Stimulated activated CD4-positive, alpha-beta T cell treated with anti-CD3 and anti-CD28 coated beads, Interleukin-1b, Interleukin-23, amount 100 ng/mL, for 48 hours (primary cell): ENCODE results near the gene MYH14.
A peak's percentile ranks its signal among the peaks of the same experiment; 100 is the strongest.

Source experiments
- DNase-seq: peaks from one replicate; pipeline ENCODE4 v3.0.0-alpha.2; 2020

The MYH14 gene

GRCh38 chr19:50195224-50195623, 8.2 kb upstream of the MYH14 start:
- no peak for DNase-seq

- no peak for DNase-seq
These were observed 7.0 kb upstream of the MYH14 start for GRCh38 chr19:50196322-50196932.

DNA sequence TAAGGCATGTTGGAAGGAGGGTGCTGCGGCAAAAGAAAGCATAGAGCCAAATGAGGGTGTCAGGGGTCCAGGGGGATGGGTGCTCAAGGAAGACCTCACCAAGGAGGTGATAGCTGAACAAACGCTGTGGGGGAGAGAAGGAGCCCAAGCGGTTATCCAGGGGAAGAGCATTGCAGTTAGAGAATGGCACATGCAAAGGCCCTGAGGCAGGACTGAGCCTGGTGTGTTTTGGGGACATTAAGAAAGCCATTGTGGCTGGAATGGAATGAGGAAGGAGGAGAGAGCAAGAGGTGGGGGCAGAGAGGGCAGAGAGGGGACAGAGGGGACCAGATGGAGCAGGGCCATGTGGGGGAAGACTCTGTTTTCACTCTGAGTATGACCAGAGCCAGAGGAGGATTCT, 6.1 kb upstream of the MYH14 start:
- no peak for DNase-seq

GRCh38 chr19:50198431-50199258, 4.8 kb upstream of the MYH14 start:
- DNase-seq: no peak

DNA sequence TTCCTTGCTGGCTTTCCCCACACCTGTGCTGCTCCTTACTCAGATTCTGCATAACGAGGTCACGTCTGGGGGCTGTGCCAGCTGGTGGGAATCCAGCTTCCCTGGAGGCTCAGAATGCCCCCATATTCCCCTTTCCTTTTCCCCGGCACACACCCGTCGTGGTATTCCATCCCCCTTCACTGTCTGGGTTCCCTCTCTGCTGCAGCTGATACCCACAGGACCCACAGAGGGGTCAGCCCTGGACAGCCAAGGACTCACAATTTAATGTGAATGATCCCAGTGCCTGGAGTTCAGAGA, 4.2 kb upstream of the MYH14 start:
- no peak for DNase-seq

DNA sequence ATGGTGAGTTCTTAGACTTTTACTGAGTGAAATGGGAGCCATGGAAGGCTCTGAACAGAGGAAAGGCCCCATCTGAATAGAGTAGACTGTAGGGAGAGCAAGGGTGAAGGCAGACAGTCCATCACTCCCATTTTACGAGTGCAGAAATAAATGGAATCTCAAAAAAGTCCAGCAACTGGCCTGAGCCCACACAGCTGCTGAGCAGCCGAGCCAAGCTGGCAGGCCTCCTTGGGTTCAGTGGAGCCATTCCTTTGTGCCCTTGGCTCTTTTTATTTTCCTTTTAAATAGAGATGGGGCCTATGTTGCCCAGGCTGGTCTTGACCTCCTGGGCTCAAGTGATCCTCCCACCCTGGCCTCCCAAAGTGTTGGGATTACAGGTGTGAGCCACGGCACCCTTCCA, 1.0 kb upstream of the MYH14 start:
- DNase-seq: no peak

DNA sequence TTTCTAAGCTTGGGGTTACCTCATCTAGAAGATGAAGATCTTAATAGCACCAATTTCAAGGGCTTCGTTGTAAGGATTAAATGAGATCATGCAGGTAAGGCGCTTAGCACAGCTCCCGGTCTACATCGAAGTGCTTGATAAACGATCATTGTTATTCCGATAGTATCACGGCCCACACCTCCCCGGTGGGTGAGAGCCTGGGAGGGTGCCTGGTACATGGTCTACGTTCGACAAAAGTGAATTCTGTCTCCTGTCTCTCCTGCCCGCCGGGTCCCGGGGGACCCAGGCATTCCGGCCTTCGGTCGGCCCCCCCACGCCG, 501 bp upstream of the MYH14 start:
- no peak for DNase-seq

DNA sequence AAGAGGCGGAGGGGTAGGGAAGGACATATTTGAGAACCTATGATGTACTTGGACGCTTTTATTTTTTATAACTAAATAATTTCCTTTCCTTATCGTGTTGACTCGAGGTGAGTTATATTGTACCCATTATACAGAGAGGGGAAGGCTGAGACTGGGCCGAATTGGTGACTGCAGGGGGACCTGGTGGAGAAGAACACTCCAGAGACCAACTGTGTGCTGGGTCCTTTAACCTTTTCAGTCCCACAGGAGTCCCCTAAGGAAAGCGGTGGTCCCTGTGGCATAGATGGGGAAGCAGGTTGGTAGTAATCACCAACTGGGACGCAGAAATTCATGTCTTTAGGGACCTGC, 633 bp downstream of the MYH14 start:
- DNase-seq: no peak

DNA sequence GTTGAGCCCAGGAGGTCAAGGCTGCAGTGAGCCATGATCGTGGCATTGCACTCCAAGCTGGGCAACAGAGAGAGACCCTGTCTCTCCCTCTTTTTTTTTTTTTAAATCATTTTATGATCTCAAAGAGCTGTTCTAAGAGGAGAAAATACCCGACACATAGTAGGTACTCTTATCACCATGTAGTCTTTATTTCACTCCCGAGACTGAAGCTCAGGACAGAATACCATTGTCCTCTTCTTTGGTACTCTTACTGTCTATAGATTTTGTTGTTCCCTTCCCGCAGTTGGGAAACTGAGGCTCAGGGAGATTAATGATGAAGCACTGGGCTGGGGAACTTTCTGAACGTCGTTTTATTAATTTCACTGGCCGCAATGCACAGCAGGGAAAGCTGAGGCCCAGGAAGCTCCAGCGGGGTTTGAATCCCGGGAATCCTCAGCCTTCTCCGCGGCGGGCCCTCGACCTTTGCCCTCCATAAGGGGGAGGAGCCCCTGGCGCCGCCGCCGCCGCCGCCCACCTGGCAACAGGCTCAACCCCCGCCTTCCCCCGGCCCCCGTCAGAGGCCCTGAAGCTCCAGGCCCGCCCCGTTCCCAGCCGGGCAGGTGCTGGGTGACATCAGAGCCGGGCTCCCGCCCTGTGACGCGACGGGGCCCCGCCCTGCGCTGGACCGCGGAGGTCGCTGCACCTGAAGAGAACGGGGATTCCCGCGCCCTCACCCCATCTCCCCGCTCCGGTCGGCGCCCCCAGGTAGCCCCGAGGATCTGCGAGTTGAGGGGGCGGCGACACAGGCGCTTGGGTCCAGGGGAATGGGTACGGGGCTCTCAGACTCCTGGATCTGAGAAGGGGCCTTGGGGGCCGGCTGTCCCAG, 1.6 kb downstream of the MYH14 start:
- DNase-seq: peak; percentile 8

- no peak for DNase-seq
These were observed 2.3 kb downstream of the MYH14 start for GRCh38 chr19:50205681-50206138.

DNA sequence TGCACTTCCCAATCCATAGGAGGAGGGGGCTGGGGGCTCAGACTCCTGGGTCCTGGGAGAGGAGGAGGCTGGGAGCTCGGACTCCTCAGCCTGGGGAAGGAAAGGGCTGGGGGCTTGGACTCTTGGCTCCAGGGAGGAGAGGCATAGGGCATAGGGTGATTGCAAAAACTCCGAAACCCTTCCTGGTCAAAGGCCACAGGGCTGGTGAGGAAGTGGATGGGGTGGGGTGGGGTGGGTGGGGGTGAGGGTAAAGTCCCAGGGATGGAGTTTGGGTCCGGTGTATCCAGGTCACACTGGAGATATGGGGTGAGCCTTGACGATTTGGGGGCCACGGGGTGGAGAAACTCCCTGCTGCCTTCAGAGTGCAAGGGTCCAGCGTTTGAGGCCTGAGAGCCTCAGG, 2.8 kb downstream of the MYH14 start:
- no peak for DNase-seq

DNA sequence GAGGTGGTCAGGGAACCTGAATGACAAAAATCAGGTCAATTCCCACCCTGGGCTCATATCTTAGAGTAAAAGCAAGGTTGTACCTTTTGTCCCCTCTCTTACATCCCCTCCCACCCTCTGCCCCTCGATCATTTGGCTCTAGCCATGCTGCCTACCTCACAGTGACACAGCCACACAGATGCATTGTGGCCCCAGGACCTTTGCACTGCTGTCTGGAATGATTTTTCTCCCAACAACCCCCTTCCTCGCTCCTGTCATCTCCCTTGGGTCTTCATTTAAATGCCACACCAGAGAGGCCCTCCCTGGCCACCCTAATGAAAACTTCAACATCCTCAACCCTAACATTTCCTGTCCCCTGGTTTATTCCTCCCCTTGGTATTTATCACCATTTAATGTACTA, 4.3 kb downstream of the MYH14 start:
- DNase-seq: no peak

- DNase-seq: no peak
These were observed 5.7 kb downstream of the MYH14 start for GRCh38 chr19:50209131-50209530.

DNA sequence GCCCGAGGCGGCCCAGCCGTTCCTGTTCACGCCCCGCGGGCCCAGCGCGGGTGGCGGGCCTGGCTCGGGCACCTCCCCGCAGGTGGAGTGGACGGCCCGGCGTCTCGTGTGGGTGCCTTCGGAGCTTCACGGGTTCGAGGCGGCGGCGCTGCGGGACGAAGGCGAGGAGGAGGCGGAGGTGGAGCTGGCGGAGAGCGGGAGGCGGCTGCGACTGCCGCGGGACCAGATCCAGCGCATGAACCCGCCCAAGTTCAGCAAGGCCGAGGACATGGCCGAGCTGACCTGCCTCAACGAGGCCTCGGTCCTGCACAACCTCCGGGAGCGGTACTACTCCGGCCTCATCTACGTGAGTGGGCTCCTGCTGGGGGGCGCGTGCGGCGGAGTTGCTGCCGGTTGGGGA, 7.0 kb downstream of the MYH14 start:
- no peak for DNase-seq

DNA sequence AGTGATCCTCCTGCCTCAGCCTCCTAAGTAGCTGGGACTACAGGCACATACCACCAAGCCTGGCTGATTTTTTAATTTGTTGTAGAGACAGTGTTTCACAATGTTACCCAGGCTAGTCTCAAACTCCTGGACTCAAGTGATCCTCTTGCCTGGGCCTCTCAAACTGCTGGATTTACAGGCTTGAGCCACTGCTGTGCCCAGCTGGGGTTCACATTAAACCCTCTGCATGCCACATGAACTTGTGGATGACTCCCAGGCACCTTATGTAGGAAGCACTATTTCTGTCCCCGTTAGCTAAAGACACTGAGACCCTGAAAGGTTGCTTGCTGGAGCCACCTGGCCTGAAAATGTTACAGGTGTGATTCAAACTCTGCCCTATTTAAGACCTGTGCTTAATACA, 10.5 kb downstream of the MYH14 start:
- no peak for DNase-seq

DNA sequence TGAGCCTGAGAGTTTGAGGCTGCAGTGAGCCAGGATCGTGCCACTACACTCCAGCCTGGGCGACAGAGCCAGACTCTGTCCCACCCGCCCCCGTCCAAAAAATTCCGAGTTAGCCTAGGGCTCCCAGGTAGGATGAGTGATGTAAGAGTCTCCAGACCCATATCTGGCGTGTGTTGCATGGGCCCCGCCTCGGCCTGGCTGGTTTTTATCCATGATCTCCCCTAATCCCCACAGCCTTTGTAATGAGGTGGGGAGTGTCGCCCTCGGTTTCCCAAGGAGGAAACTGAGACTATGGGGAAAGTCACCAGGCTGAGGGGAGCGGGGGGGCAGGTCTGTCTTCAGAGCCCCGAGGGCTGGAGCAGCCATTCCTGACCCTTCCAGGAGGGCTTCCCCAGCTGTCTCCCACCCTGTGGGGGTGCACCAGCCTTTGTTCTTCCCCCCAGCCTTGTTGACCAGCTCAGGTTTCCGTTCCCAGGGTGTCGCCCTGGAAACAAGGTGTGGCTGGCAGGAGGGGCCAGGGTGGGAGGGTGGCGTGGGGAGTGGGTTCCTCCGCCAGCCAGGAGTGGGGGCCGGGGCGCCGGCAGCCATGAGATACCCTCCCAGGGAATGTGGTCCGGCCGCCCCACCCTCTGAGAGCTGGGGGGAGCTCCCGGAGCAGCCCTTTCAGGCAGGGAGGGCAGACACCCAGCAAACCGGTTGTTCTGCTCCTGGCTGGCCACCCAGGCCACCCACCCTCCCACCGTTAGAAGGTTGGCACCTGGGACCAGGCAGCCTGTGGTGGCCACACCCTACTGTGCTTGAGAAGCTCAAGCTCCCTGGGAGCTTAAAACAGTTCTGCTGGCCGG, 11.5 kb downstream of the MYH14 start:
- DNase-seq: no peak

DNA sequence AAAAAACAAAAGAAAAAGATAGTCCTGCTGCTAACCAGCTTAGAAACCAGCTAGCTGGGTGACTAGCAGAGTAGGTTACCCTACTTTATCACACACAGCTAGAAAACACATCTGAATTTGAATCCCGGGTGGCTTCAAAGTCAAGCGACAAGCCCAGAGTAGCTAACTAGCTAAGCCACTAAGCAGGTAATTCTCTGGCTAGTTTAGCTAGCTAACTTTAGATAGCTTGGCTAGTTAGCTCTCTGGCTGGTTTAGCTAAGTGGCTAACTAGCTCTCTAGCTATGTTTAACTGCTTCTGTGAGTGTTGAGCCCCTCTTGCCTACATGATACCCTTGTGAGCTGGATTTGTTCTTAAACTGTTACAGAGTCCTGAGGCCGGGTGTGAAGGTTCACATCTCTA, 12.4 kb downstream of the MYH14 start:
- DNase-seq: no peak

GRCh38 chr19:50221087-50221486, 17.7 kb downstream of the MYH14 start:
- no peak for DNase-seq

DNA sequence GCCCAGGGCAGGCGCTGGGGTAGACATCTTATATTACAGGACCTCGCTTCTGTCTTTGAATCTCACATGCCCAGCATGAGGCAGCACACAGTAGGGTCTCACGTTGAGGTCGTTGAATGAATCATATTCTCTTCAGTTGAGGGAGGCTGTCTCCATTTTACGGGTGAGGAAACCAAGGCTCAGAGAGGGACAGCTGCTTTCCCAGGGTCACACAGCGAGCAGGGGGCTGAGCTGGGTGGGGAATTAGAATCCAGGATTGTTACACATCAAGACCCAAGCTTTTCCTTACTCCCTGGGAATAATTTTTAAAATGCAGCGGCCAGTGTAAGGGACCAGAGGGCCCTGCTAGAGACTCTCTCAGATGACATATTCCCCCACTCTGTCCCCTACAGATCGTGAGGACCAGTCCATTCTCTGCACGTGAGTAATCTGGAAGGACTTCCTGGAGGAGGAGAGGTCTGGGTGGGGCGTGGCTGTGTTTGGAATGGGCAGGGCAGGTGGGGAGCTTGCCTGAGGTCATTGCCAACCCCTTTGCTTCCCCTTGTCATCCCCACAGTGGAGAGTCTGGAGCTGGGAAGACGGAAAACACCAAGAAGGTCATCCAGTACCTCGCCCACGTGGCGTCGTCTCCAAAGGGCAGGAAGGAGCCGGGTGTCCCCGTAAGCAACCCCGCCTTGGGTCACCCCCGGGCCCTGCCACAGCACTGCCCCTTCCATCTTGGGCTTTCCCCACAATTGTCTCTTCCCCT, 19.4 kb downstream of the MYH14 start:
- DNase-seq: no peak

- DNase-seq: no peak
These were observed 20.0 kb downstream of the MYH14 start for GRCh38 chr19:50223439-50223716.

DNA sequence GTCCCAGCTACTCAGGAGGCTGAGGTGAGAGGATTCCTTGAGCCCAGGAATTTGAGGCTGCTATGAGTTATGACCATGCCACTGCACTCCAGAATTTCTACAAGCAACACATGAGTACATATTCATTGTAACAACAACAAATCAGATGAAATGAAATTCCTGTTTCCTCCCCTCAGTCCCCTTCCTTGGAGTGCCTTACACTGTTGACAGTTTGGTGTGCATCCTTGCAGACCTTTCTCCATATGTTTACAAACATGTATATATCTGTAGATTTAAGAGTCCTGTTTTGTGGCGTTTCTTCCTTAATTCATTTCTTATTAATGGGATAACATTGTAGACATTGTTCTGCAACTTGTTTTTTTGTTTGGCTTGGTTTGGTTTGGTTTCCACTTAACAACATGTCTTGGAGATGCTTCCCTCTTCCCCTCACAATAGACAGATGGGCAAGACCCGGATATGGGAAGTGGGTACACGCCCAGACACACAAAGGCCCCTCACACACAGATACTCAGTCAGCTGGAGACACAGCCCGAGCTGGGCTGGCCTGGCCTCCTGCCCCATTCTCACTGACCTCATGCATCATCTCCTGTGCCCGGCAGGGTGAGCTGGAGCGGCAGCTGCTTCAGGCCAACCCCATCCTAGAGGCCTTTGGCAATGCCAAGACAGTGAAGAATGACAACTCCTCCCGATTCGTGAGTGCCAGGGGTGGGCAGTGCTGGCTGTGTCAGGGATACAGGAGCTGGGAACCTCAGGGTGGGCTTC, 21.7 kb downstream of the MYH14 start:
- no peak for DNase-seq

DNA sequence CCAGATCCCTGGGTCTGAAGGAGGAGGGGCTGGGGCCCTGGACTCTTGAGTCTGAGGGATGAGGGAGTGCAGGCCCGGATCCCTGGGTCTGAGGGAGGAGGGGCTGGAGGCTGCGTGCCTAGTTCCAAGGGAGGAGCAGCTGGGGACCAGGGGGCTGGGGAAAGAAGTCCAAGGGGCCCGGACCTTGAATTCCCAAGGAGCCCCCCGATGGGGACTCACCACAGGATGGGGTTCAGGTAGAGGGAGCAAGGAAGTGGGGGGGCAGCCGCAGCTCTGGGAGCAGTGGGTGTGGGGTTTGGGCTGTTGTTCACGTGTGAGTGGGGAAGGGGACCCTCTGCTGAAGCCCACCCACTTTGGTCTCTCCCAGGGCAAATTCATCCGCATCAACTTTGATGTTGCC, 23.1 kb downstream of the MYH14 start:
- DNase-seq: no peak
